ENCODE results near the gene MARCHF6. TPM values are rescaled to one million over a fixed set of nuclear protein-coding genes. Genes with fewer than 3 reads are reported as not detected.
A peak's percentile ranks its signal among the peaks of the same experiment; 100 is the strongest.

The MARCHF6 gene
- total RNA-seq, 3 donors from 2014 or later = 90.8 to 123 (median 121) TPM

DNA sequence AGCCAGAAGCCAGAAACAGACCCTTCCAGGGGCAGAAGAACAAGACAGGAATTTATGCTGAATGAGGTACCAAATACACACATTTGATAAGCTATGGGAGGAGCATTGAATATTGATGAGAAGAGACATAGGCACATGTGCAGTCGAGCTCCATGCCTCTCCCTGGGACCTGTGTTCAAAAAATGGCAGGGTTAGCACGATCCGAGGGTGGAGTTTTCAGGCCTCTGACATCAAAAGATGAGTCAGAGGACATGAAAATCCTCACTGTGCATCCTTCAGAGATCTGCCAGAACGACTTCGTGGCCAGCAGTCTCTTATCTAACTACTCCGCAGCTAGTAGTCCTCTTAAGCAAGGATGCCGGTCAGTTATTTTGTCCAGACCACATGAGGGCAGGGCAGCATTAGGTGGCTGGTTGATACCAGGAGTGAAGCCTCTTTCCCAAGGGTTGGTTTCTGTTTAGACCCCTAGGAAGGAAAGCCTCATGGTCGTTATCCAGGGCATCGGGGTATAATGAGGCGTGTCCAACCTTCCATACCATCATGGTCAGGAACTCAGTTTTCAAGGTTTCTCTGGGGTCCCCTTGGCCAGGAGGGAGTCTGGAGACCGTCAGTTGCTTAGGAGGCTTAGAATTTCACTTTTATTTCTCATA, 34.2 kb upstream of the MARCHF6 start:
- intact Hi-C loops (cut with DNase I; ENCODE audit: low total_unique reads) = loop anchor here (10.0 kb wide), 1 partner anchor 945 kb away; no protein-coding TSS in a partner anchor
- Histone ChIP-seq H3K4me3 (no peak overlapping the region), H3K27ac (no peak overlapping the region), H3K27me3 (no peaks in the 10 kb centered on the region), H3K36me3 (no peaks in the 10 kb centered on the region), H3K9me3 (no peaks in the 10 kb centered on the region), H3K4me1 (no peaks in the 10 kb centered on the region)
- no peak for DNase-seq (ENCODE audit: low spot score in 2 of 2)
- TF ChIP-seq POLR2AphosphoS5 (IDR thresholded peaks at IDR 0.05) = no peak
- TF ChIP-seq POLR2A (IDR thresholded peaks at IDR 0.05) = no peak
- TF ChIP-seq, protein P1, sequence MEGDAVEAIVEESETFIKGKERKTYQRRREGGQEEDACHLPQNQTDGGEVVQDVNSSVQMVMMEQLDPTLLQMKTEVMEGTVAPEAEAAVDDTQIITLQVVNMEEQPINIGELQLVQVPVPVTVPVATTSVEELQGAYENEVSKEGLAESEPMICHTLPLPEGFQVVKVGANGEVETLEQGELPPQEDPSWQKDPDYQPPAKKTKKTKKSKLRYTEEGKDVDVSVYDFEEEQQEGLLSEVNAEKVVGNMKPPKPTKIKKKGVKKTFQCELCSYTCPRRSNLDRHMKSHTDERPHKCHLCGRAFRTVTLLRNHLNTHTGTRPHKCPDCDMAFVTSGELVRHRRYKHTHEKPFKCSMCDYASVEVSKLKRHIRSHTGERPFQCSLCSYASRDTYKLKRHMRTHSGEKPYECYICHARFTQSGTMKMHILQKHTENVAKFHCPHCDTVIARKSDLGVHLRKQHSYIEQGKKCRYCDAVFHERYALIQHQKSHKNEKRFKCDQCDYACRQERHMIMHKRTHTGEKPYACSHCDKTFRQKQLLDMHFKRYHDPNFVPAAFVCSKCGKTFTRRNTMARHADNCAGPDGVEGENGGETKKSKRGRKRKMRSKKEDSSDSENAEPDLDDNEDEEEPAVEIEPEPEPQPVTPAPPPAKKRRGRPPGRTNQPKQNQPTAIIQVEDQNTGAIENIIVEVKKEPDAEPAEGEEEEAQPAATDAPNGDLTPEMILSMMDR (IDR thresholded peaks at IDR 0.05) = no peak

DNA sequence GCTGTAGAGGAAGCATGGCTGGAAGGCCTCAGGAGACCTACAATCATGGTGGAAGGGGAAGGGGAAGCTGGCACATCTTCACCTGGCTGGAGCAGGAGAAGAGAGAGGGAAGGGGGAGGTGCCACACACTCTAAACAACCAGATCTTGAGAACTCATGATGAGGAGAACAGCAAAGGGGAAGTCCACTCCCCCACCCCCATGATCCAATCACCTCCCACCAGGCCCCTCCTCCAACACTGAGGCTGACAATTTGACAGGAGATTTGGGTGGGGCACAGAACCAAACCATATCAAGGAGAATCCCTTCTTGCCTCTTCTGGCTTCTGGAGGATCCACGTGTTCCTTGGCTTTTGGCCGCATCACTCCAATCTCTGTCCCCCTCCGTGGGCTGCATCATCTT, 32.7 kb upstream of the MARCHF6 start:
- intact Hi-C loops (cut with DNase I; ENCODE audit: low total_unique reads) = no loop called here
- DNase-seq (ENCODE audit: low spot score in 2 of 2) = peak in 1 of 2 donors; percentile 3
- Histone ChIP-seq H3K4me1 (no peaks in the 10 kb centered on the region), H3K27ac (no peak overlapping the region), H3K4me3 (no peak overlapping the region), H3K36me3 (no peaks in the 10 kb centered on the region), H3K27me3 (no peaks in the 10 kb centered on the region), H3K9me3 (no peaks in the 10 kb centered on the region)
- TF ChIP-seq POLR2AphosphoS5 (IDR thresholded peaks at IDR 0.05) = no peak
- no peak for TF ChIP-seq POLR2A (IDR thresholded peaks at IDR 0.05)
- TF ChIP-seq, protein P1 (IDR thresholded peaks at IDR 0.05) = no peak

- Histone ChIP-seq H3K36me3 (no peaks in the 10 kb centered on the region), H3K4me1 (no peaks in the 10 kb centered on the region), H3K9me3 (no peaks in the 10 kb centered on the region), H3K4me3 (no peak overlapping the region), H3K27me3 (no peaks in the 10 kb centered on the region), H3K27ac (no peak overlapping the region)
- DNase-seq (ENCODE audit: low spot score in 2 of 2) = no peak
- TF ChIP-seq POLR2A (IDR thresholded peaks at IDR 0.05) = no peak
- intact Hi-C loops (cut with DNase I; ENCODE audit: low total_unique reads) = no loop called here
Measured at GRCh38 chr5:10321882-10322281, 31.6 kb upstream of the MARCHF6 start.

DNA sequence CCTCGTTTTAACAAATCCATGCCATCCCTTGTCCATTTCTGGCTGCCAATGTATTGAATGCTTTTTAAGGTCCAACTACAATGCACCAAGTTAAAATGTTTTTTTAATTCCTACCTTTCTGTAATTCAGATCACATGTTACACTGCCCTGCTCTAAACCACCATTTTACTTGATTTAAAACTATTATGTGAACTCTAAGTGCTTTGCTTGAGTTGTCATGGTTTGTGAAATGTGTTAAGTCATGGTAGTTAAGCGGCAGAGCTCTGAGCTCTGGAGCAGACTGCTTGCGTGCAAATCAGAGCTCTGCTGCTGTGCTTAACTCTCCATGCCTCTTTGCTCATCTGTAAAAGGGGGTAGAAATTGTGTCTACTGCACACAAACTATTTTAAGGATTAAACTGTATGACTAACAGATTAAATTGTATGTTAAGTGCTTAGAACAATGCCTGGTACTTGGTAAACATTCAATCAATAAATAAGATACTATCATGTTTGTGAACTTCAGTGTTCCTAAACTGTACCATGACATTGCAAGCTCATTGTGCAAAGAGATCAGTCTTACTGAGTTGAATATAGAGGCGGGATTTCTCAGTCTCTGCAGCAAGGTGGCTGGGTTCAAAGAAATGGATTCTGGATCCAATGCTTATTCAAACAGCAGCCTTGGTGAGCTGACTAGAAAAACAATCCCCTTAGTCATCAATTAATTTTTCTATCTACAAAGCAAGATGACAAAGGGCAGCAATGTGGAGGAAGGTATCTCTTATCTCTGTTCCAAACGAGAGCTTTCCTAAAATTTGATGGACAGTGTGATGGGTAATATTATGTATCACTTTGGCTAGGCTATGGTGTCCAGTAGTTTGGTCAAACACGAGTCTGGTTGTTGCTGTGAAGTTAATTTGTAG, 29.7 kb upstream of the MARCHF6 start:
- intact Hi-C loops (cut with DNase I; ENCODE audit: low total_unique reads) = no loop called here
- Histone ChIP-seq H3K27ac (no peak overlapping the region), H3K4me1 (no peaks in the 10 kb centered on the region), H3K4me3 (no peak overlapping the region), H3K9me3 (no peaks in the 10 kb centered on the region), H3K36me3 (no peaks in the 10 kb centered on the region), H3K27me3 (no peaks in the 10 kb centered on the region)
- TF ChIP-seq POLR2A (IDR thresholded peaks at IDR 0.05) = no peak
- TF ChIP-seq, protein P1 (IDR thresholded peaks at IDR 0.05) = no peak
- TF ChIP-seq POLR2AphosphoS5 (IDR thresholded peaks at IDR 0.05) = no peak
- no peak for DNase-seq (ENCODE audit: low spot score in 2 of 2)

DNA sequence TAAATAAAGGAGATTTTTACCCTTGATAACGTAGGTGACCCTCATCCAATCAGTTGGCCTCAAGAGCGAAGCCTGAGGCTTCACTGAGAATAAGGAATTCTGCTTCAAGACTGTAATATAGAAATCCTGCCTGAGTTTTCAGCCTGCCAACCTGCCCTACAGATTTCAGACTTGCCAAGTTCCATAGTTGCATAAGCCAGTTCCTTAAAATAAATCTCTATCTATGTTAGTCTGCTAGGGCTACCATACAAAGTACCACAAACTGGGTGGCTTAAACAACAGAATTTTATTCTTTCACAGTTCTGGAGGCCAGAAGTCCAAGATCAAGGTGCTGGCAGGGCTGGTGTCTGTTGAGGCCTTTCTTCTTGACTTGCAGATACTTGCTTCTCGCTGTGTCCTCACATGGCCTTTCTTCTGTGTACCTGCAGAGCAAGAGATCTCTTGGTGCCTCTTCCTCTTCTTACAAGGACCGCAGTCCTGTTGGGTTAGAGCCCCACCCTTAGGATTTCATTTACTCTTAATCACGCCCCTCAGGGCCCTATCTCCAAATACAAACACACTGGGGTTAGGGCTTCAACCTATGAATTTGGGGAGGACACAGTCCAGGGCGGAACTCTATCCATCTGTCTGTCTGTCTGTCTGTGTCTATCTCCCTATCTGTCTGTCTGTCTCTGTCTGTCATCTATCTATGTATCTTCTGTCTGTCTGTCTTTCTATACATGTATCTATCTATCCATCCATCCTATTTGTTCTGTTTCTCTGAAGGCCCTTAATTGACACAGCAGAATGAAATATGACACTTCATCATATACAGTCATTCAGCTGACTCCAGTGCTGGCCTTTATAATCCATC, 28.8 kb upstream of the MARCHF6 start:
- no peaks in the 10 kb centered on the region for H3K9me3 ChIP-seq
- TF ChIP-seq, protein P1 (IDR thresholded peaks at IDR 0.05) = no peak
- TF ChIP-seq POLR2AphosphoS5 (IDR thresholded peaks at IDR 0.05) (no peak), POLR2A (IDR thresholded peaks at IDR 0.05) (no peak)
- H3K36me3 ChIP-seq = no peaks in the 10 kb centered on the region
- intact Hi-C loops (cut with DNase I; ENCODE audit: low total_unique reads) = no loop called here
- no peak overlapping the region for H3K4me3 ChIP-seq
- H3K4me1 ChIP-seq = no peaks in the 10 kb centered on the region
- no peak for DNase-seq (ENCODE audit: low spot score in 2 of 2)
- H3K27ac ChIP-seq = no peak overlapping the region
- no peaks in the 10 kb centered on the region for H3K27me3 ChIP-seq
